Stimulated activated CD8-positive, alpha-beta memory T cell treated with anti-CD3 and anti-CD28 coated beads, Interleukin-4, amount 100 ng/mL, for 24 hours (primary cell): Measurements from ENCODE around the gene SLU7.
A peak's percentile ranks its signal among the peaks of the same experiment; 100 is the strongest.

ENCODE experiments used
- DNase-seq: peaks from one replicate; pipeline ENCODE4 v3.0.0-alpha.2; 2020; ENCODE audit warnings: low read depth

Gene SLU7

DNA sequence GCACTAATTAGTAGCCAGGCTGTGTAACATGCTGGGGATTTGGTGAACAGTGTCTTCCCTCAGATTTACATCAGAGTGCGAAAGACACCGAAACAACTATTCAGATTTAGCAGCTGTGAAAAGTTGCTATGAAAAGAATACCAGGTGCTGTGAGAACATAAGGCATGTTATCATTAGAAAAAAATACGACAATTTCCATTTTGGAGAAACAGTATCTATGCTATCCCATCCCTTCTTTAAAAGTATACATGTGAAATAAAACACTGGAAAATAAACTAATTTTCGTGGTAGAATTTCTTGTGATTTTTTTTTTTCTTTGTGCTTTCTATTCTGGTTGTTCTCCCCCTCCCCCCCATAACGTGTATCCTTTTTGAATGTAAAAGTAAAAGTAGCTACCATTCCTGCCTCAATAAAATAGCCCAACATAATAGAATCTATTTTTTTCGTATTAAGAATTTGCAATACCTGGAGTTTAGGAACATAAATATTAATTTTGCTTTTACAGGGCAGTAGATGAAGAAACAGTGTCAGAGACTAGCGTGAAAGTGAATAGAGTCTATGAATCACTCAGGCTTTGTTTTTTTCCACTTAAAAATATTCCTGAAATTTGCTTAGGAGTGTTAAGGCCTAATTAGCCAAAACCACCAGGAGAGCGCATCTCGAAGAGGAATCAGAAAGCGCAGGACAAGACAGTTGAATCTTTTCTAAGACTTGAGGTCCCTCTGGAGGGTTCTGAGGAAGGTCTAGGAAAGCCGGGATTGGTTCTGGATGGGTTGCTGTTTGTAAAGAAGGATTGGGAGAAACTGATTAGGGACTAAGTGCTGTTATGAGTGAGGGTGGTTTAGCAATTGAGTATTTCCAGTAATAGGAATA is 813 bp upstream of the SLU7 start:
- DNase-seq = no peak

DNA sequence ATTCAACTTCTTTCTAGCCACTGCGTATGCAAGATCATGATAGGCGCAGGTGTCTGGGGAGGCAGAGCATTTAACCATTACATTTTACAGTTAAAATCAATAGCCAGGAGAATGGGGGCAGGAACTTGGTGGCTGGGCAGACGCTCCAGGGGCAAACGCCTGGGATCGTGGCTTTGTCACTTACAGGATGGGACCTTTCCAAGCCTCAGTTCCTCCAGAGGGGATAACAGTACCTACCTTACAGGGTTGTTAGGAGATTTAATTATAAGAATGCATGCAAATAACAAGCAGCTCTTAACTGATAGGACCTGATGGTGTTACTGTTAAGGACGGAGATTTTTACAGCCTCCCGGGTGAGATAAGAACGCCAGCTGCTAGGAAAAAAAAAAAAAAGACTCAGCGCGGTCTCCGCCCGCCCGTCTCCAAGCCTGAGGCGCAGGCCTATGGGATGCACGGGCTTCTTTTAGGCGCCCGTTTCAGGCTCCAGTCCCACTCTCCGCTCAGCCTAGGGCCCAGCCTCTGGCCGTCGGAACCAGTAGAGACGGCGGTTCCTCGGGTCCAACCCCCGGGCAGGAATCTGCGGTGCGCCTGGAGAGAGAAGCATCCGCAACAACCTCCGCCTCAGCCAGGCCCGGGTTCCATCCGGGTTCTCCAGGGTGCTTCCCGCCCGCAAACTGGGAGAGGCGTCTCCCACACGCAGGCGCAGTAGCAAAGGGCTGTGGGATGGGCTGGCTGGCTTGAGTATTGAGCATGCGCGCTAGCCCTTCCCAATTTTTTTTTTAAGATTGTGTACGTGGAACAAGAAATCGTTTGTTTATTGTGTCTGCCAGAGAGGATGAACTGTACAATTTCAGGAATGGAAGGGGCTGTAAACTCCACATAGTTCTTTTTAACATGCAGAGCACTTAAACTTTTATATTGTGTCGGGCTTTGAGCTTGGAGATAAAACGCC is 19.2 kb downstream of the SLU7 start, which contains the start of gene FAM200C:
TSS of gene FAM200C (minus strand) at position 653 of the 952 bp plus-strand sequence. CDS start 4,564 bp downstream, outside the sequence.
- DNase-seq = peak; percentile 59

DNA sequence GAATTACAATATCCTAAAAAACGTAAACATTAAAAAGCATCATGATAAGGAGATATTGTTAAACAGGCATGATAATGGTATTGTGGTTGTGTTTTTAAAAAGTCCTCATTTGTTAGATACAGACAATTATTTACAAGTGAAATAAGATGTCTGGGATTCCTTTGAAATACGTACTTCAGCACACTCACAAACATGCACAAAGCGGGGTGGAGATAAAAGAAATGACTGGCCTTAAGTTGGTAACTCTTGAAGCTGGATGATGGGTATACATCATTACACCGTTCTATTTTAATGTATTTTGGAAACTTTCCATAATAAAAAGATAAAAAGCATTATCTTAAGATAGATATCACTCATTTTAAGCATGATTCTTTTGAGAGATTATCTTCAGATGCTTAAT is 20.1 kb downstream of the SLU7 start:
- DNase-seq = no peak

DNA sequence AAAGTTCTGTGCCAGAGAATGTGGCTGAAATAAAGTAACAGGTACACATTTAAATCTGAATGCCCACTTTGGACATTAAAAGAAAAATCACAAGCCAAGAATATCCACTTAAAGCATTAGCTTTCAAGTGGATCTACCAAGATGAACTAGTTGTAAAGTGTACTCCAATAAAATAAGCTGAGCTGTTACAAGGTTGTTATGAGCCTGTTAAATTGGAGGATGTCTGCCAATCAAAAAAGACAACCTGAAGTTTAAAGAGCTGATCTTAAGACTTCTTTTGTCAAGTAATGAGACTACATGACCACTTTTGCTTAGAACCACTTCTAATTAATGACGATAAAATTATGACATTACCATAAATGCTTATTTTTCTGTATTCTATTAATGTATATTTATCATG is 21.4 kb downstream of the SLU7 start:
- DNase-seq = no peak

DNA sequence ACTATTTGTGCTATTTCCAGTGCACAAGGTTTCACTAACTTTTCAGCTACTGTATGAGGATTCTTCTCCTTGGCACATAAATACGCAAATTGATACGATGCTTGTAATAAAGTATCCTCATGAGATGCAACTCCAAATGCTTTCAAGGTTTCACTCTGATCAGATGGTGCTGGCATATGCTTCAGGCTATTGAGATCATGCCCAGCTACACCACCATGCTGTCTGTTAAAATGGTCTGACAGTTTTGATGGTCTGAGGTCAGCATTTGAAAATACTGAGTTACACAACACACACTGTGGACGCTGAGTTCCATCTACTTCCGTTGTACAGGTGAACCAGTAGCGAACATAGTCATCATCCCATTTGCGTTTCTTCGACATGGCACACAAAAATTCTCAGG is 23.8 kb downstream of the SLU7 start:
- DNase-seq = no peak

DNA sequence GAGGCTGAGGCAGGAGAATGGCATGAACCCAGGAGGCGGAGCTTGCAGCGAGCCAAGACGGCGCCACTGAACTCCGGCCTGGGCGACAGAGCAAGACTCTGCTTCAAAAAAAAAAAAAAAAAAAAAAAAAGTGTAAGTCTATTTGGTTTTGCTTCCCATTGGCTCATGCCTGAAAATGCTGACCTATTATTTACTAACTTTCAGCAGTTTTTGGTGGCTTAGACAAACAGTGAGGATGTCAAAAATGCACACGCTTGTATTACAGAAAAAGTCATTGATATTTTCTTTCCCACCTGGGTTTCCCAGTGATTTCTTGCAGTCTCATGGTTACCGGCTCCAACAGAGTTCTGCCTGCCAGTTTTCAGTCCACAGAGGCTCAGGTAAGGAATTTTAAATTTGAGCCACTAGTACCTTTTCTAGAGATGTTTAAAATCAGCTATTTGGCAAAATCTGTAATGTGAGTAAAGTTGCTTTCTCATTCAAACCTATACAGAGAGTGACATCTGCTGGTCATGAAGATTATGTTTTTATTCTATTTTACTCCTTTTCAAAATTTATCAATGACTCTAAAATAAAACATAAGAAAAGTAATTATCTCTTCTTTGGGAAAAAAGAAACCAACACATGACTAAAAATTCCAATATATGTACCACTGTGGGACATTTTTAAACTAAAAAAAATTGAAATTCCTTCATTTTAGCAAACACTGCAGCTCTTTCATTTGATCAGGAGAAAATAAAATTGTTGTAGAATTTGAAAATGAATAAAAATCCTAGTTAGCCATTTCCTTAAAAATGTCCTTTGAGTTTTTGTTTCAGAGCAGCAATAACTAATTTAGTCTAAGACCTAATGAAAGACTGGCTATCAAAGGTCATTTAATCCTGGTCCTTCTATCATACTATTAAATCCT is 27.8 kb downstream of the SLU7 start:
- DNase-seq = no peak

DNA sequence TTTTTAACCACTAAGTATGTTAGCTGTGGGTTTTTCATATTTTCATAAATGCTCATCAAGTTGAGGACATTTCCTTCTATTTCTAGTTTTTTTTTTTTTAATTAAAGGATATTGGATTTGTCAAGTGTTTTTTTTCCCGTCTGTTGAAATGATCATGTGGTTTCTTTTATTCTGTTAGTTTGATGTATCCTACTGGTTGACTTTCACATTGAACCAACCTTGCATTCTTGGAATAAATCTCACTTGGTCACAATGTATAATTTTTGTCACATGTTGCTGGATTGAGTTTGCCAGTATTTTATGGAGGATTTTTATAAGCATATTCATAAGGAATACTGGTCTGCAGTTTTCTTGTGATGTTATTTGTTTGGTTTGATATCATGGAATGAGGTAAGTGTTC is 31.4 kb downstream of the SLU7 start:
- no peak for DNase-seq

DNA sequence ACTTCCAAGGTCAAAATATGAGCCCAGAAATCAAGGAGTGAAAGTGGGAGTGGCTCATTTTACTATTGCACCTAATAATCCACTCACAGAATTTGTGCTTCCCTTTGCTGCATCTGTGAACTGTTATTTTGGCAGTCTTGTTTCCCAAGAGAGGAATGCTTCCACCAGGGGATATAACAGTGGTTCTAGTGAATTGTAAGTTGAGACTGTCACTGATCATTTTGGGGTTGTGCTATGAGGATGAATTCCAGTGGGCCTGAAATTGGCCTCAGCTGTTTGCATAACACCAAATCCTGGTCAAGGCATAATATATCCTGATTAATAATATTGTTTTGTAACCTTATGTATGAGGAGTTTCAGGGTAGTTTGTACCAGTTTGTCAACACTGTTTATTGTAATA is 33.4 kb downstream of the SLU7 start:
- no peak for DNase-seq

DNA sequence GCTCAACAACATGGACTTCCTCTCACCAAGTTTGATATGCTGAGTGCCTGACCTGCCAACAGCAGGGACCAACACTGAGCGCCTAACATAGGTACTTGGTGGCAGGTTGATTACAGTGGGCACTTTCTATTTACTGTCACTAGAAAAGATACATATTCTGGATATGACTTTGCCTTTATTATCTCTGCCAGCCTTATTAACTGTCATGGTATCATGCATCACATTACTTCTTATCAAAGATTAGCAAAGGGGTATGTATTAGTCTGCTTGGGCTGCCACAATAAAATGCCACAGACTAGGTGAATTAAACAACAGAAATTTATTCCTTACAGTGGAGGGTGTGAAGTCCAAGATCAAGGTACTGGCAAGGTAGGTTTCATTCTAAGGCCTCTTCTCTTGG is 34.2 kb downstream of the SLU7 start:
- DNase-seq = no peak

DNA sequence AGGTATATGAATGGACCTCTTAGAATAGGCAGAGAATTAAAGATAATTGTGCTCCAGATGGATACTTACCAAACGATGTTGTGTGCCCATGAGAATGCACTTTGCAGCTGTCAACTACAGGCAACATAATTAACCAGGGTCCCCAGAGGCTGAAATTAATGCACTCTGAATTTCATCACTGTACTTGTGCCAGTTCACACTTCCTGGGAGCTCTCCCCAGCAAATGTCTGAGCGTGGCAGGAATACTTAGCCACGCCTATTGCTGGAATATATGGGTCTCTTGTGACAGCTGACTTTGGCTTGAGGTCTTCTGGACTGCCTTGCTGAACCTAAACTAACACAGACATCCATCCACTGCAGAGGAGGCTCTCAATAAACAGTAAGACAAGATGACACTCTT is 36.5 kb downstream of the SLU7 start:
- DNase-seq = no peak

DNA sequence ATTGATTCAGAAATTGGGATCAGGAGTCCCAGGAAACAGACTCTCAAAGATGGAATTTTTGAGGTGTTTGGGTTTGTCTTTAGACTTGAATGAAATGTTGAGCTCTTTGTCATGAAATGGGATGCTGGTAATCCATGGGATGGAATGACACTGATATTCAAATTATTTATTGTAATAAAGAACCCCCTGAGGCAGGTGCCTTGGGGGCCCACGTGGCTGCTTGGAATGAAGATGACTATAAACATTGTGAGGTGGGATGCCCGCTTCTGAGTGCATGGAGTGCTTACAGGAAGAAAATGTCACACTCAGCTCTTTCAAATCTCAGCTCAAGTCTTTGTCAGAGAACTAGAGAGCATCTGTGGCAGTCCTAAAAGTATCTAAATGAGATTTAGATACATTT is 38.8 kb downstream of the SLU7 start:
- DNase-seq = no peak

DNA sequence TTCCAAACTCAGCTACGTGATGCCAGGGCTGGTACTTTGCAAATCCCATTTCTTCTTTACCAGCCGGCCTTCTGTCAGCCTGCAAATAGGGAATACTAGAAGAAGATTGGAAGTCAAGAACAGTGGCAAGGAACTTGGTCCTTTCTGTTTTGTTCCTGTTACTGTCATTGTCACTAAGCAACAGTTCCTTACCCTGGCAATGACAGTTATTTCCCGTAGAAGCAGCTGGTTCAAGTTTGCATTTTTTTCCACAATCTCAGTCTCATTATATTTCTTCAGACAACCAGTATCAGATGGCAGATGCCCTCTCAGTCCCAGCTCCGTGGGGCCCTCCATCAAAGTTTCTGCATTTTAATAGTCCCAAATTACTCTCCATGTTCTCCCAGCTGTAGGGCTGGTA is 39.4 kb downstream of the SLU7 start:
- DNase-seq = no peak

DNA sequence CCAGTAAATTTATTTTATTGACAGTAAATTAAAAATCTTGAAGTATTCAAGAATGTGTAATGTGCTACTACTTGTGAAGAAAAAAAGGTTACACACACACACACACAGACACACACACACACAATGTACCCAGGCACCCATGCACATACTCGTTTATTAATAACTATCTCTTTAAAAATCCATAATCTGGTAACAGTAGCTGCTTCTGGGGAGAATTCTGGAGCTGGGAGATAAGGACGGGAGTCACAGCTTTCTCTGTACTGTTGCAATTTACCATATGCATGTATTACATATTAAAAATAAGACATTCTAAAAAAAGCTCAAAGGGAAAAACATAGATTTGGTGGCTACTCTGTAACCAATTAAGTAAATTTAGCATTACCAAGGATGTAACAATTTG is 40.6 kb downstream of the SLU7 start:
- no peak for DNase-seq

DNA sequence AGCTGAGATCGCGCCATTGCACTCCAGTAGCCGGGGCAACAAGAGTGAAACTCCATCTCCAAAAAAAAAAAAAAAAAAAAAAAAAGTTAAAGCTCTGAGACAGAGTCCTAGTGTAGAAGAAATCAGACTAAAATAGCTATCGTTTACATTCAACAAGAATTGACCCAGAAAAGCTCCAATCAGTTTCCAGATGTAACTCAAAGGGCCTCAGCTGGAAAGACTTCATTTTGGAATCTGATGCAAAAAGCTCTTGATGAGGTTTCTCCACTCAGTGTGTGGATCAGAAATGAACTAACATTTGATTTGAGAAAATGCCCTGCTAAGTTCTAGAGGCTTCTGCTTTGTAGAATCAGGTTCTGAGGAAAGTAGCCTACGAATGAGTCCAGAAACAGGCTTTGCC is 41.2 kb downstream of the SLU7 start:
- no peak for DNase-seq

DNA sequence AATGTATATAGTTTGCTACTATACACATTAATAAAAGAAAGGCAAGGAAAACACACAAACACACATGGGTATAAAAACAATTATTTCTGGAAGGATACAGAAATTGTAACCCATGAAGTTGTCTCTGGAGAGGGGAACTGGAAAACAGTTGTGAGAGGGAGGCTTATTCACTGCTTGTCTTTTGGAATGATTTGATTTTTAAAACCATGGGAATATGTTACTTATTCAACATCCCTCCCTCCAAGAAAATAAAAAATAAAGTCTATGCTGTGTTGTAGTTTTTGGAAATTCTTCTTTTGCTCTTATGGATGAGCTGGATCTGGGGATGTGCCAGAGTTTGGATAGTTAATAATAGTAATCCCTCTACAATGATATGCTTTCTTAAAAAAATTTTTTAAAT is 42.5 kb downstream of the SLU7 start:
- DNase-seq = no peak

DNA sequence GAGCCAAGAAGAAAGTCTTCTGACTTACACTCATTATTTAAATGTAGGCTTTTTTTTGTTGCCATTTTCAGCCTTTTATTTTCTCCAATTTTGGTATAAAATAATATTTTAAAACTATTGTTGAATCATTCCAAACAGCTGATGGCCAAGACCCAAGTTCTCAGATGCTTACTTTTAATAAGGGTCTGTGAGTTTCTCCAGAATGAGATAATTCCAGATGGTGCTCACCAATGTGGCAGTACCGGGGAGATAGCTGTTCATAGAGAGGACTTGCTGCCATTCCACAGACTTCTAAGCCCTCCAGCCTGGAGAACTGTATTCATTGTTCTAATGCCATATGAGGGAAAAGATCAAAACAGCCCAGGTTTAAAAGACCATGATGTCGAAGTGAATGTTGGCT is 43.2 kb downstream of the SLU7 start:
- no peak for DNase-seq

DNA sequence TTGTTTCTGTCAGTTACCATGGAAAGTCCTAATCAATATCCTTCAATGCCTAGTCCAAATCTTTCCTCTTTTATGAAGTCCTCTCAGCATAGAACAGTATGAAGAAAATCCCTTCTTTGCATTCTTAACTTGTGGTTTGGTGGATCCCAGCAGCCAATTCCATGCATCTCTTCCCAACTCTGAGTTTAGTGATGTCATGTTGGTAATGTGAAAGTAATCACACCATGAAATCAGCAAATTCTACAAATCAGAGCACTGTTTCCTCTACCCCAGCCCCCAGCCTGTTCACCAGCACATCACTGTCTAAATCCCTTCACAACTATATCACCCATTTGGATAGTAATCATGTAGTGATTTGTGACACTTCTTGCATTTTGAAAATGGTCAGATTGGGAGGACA is 43.7 kb downstream of the SLU7 start:
- DNase-seq = no peak

DNA sequence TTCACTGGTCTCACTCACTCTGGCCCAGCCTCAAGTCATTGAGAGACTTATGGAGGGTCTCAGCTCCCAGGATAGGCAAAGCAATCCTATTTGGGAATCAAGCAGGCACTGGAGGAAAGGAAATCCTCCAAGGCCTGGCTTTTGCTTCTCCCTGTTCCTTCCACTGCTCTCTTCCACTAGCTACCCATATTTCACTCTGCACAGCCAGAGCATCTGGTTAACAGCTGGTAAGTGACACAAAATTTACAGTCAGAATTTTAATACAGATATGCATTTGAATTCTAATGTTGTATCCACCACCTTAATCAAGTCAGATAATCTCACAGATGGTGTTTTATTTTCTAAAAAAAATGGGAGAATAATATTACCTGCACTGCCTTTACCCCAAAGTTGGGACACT is 47.6 kb downstream of the SLU7 start:
- no peak for DNase-seq

DNA sequence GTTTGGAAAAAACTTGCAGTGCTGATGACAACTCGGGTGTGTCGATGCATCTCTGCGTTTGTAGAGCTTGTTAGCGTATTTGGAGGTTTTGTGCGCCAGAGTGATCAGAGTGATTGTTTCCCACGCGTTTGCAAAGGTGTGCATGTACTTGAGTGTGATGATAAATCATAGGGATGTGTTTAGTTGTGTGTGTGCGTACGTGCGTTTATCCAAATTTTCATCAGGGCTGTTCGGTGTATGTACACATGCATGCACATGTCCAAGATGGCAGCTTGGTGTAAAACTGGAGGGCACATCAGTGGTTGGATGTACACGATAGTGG is 48.2 kb downstream of the SLU7 start:
- DNase-seq = no peak

DNA sequence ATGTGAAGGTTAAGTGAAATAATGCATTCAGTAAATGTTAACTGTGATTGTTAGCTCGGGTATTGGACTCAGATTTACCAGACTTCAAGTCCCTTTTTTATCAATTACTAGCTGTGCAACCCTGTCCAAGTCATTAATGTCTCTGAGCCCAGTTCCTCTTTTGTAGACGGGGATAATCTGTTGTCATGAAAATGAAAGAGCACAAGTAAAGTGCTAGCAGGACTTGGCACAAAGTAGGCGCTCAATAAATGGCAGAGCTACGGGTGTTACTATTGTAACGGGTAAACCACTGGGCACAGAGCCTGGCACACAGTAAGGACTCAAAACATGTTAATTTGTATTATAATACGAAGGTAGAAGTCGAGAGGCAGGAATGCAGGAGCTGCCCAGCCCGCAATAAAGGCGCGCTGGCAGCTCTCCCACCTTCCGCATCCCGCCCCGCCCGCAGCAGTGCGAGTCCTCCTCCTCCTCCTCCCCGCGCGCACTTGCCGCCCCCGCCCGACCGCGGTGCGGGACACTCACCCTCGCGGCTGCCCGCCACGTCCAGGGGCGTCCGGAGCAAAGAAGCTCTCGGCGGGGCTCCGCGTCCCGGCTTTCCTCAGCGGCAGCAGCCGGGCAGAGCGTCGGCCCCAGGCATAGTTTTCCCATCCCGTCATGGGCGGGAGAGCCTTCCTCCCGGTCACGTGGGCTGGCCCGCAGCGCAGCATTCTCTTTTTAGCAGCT is 48.7 kb downstream of the SLU7 start, which contains the start of gene C1QTNF2:
TSS of gene C1QTNF2 (minus strand) at position 637 of the 723 bp plus-strand sequence. CDS start 15,615 bp downstream, outside the sequence.
- DNase-seq = no peak

DNA sequence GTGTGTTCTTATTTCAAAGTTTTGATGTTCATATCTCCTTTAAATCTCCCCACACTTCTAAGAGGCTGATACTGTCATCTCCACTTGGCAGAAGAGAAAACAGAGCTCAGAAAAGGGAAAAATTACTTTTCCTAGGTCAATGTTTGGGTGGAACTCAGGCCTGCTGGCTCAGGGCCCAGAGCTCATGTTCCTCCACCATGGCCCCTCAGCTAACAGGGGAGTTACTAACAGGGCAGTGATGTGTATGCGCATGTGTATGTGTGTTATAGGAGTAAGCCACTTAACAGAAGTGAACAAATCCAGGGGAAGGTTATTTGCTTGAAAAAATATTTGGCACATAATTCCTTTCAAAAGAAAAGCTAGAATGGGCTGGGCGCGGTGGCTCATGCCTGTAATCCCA is 51.0 kb downstream of the SLU7 start:
- no peak for DNase-seq
